ENCODE measurements around the gene ECEL1. TPM values are rescaled to one million over a fixed set of nuclear protein-coding genes. Genes with fewer than 3 reads are reported as not detected.
A peak's percentile ranks its signal among the peaks of the same experiment; 100 is the strongest.

ECEL1 gene
- total RNA-seq, 6 experiments from 2014 or later, result 0.22 to 1.3 (median 0.83) TPM; not detected in 2

- intact Hi-C loops (cut with DNase I), result loop anchor here (10.0 kb wide), 2 partner anchors 93 to 527 kb away; partner anchors contain the start of genes CHRND (in 1 of the 2) and PRSS56 (in 1 of the 2)
- DNase-seq (peak in 1 of 3 donors; percentile 40), ATAC-seq (peak in 1 of 4 donors; percentile 10)
- Histone ChIP-seq H3K4me1 (no peaks in the 10 kb centered on the region), H3K4me3 (no peak overlapping the region), H3K27me3 (no peaks in the 10 kb centered on the region), H3K36me3 (no peaks in the 10 kb centered on the region), H3K27ac (no peak overlapping the region), H3K9me3 (no peaks in the 10 kb centered on the region)
- WGBS (ENCODE audit: insufficient coverage, low coverage, low lambda C conversion rate, missing lambda C conversion rate), result 84% methylated on average over 5 of the region's 16 CpGs
- TF ChIP-seq POLR2A (IDR thresholded peaks at IDR 0.05) (no peak), CTCF (IDR thresholded peaks at IDR 0.05) (no peak)
Observed at GRCh38 chr2:232431705-232432590, 55.7 kb downstream of the ECEL1 start.

Other genes starting within 250 kb of the ECEL1 start
- gene ALPP, start 109.1 kb downstream of the ECEL1 start, total RNA-seq, result not detected
- gene ALPG, start 81.0 kb downstream of the ECEL1 start, total RNA-seq, result not detected
- under 1 TPM in 2 of 6 experiments, not detected in 4; 0.19 to 0.25 TPM for gene ALPI, start 31.7 kb downstream of the ECEL1 start, total RNA-seq
- under 1 TPM in 1 of 6 experiments, not detected in 5; 0.19 TPM for gene PRSS56, start 32.6 kb upstream of the ECEL1 start, total RNA-seq
- gene CHRND, start 38.3 kb upstream of the ECEL1 start, total RNA-seq, result not detected
- not detected for gene CHRNG, start 51.9 kb upstream of the ECEL1 start, total RNA-seq
- gene TIGD1, start 62.7 kb upstream of the ECEL1 start, total RNA-seq, result 1 to 10 TPM in 3 of 6 experiments, under 1 TPM in 3; 0.68 to 1.5 (median 1.0) TPM
- gene EIF4E2, start 62.9 kb upstream of the ECEL1 start, total RNA-seq, result 10 to 100 TPM; 24.3 to 47.7 (median 42.0) TPM
- gene EFHD1, start 145.8 kb upstream of the ECEL1 start, total RNA-seq, result 10 to 100 TPM in 4 of 6 experiments, 1 to 10 TPM in 2; 7.3 to 30.3 (median 10.7) TPM
- 10 to 100 TPM; 25.7 to 35.0 (median 32.6) TPM for gene GIGYF2, start 209.5 kb upstream of the ECEL1 start, total RNA-seq

Measured in right lobe of liver (tissue), 6 donors.